ENCODE results near the gene PRKAA2. TPM values are rescaled to one million over a fixed set of nuclear protein-coding genes. Genes with fewer than 3 reads are reported as not detected.
"Not testable (repeated sequence)": the region's sequence is repeated elsewhere in the genome, so short reads cannot be mapped to it uniquely, and the experiment has no call there.

PRKAA2 gene
- total RNA-seq: 88.0 TPM
- long read RNA-seq, full-length matches to known transcripts: 48 of 98 reads
- long read RNA-seq, partial matches to known transcripts: 6 of 98 reads
- long read RNA-seq, other reads (novel, unspliced or antisense): 44 of 98 reads

DNA sequence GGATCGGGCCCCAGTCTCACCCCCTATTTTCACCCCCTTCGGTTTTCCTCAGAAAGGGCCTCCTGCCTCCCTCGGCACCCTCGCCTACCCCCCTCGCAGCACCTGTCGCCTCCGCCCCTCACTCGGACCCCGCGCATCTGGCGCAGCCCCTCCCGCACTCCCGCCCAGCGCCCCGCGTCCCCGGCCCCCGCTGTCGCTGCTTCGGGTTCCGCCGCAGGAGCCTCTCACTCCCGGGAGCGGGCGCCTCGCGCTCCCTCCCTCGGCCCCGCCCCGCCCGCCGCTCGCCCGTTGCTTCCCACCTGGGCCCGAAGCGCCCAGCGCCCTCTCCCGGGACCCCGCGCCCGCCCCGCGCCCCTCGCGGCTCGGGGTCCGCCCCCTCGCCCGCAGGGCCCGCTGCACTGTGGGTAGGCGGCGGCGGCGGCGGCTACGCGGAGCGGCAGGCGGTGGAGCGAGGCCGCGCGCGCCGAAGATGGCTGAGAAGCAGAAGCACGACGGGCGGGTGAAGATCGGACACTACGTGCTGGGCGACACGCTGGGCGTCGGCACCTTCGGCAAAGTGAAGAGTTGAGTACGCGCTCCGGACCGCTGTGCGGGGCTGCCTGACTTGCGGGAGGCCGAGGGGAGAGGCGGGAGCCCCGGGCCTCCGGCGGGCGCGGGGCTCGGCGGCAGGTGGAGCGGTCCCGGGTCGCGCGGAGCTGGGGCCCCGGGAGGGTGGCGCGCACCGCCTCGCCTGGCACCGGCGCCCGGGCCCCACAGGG lies at the start of gene PRKAA2:
TSS of gene PRKAA2 (plus strand) at position 396 of the 758 bp plus-strand sequence. CDS start at position 470, 74 bp downstream.
- intact Hi-C loops (cut with micrococcal nuclease): no loop called here
- ATAC-seq (peak; percentile 92), DNase-seq (peak; percentile 78)

DNA sequence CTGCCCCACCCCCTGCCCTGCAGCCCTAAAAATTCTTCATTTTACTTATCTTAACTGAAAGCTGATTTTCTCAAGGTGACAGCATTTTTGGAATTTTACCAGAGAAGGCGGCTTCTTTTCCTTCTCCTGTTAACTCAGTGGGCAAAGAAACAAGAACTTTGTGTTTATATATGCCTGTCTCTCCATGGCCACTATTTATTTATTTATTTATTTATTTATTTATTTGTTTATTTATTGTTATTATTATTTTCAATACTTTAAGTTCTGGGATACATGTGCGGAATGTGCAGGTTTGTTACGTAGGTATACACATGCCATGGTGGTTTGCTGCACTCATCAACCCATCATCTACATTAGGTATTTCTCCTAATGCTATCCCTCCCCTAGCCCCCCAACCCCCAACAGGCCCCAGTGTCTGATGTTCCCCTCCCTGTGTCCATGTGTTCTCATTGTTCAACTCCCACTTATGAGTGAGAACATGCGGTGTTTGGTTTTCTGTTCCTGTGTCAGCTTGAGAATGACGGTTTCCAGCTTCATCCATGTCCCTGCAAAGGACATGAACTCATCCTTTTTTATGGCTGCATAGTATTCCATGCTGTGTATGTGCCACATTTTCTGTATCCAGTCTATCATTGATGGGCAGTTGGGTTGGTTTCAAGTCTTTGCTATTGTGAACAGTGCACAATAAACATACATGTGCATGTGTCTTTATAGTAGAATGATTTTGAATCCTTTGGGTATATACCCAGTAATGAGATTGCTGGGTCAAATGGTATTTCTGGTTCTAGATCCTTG lies 49.5 kb upstream of the PRKAA2 start:
- ATAC-seq; DNase-seq; intact Hi-C loops (cut with micrococcal nuclease): not testable (repeated sequence)

DNA sequence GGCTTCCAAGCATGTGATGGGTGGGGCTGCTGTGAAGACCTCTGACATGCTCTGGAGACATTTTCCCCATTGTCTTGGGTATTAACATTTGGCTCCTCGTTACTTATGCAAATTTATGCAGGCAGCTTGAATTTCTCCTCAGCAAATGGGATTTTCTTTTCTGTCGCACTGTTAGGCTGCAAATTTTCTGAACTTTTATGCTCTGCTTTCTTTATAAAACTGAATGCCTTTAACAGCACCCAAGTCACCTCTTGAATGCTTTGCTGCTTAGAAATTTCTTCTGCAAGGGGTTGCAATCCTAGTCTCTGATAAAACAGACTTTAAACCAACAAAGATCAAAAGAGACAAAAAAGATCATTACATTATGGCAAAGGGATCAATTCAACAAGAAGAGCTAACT lies 35.0 kb upstream of the PRKAA2 start:
- ATAC-seq; DNase-seq; intact Hi-C loops (cut with micrococcal nuclease): not testable (repeated sequence)

DNA sequence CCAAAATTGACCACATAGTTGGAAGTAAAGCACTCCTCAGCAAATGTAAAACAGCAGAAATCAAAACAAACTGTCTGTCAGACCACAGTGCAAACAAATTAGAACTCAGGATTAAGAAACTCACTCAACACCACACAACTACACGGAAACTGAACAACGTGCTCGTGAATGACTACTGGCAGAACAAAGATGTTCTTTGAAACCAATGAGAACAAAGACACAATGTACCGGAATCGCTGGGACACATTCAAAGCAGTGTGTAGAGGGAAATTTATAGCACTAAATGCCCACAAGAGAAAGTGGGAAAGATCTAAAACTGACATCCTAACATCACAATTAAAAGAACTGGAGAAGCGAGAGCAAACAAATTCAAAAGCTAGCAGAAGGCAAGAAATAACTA lies 34.3 kb upstream of the PRKAA2 start:
- DNase-seq; intact Hi-C loops (cut with micrococcal nuclease); ATAC-seq: not testable (repeated sequence)

DNA sequence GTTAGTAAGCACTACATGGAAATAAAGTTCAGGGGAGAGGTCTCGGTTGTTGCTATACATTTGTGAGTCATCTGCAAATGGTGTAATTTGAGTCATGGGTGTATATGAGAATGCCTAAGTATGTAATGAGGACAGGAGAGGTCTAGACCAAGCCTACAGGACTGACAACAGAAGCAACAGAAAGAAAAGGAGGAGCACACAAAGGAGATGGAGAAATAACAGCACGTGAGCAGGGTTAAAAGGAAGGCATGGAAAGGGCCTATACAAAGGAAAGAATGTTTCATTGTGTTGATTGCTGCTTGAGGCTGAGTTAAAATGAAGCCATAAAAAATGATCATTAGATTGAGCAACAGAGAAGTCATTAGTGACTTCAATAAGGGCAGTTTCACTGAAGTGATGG lies 28.0 kb upstream of the PRKAA2 start:
- intact Hi-C loops (cut with micrococcal nuclease): no loop called here
- DNase-seq (no peak), ATAC-seq (no peak)

DNA sequence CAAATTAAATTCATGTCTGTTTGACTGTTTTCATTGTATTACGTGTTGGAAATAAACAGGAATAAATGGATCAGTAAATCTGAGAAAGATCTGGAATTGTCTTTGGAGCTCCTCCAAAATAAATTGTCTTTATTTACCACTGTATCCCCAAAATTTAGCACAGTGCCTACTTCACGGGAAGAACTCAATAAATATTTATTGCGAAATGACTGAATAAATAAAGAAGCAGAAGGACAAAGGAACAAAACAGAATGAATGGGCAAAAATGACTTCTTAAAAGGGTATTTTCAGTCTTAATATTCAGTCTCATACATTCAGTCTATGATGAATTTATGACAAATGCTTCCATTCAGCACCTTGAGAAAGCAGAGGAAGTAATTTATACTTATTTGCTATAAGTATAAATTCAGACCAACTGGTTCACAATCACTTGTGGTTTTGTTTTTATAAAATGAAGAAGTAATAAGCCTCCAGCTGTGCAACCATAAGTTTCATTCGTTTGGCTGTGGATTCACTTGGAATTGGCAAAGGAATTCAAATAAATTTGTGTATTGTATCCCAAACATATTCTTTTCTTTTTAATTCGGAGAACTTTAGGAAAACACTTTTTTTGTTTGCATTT lies 19.2 kb upstream of the PRKAA2 start:
- intact Hi-C loops (cut with micrococcal nuclease): no loop called here
- DNase-seq (no peak), ATAC-seq (no peak)

DNA sequence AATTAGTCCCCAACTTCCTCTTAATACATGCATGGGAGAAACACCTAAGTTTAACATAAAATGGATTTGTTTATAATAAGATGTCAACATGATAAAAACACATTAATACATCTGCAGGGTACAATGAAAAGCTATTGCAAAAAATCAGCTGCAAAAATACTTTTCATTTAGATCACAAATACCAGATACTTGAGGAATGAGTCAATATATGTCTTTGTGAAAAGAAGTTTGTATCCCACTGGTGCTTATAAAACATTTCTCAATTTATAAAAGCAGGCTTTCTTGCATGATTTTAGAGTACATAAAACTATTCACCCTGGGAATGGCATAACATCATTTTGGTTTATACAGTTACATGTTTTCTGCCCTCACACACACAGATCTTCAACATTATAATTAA lies 18.6 kb upstream of the PRKAA2 start:
- ATAC-seq (no peak), DNase-seq (no peak)
- intact Hi-C loops (cut with micrococcal nuclease): no loop called here

DNA sequence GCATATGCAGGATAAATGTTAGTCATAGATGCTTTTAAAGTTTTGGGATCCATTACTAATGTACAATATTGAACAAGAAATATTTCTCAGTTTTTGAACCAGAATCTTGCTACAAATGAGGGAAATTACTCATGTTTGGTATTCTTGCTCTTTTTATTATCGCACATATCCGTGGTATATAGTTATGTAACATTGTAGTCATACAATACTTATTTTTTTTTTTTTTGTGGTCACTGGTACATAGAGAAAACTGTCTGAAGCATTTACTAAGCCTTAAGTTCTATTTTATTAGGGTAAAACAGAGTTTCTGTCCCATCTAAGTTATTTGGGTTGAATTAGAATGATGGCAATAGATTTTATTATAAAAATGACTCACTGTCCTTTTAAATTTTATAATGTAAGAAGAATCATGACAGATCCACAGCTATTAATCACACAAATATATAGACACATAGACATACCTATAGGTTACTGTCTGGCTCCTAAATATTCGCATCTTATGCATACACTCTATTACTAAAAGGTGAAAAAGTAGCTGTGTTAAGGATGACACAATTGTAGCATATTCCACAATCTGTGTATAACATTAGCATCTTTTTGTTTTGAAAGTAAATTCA lies 18.0 kb upstream of the PRKAA2 start:
- ATAC-seq (no peak), DNase-seq (no peak)
- intact Hi-C loops (cut with micrococcal nuclease): no loop called here

DNA sequence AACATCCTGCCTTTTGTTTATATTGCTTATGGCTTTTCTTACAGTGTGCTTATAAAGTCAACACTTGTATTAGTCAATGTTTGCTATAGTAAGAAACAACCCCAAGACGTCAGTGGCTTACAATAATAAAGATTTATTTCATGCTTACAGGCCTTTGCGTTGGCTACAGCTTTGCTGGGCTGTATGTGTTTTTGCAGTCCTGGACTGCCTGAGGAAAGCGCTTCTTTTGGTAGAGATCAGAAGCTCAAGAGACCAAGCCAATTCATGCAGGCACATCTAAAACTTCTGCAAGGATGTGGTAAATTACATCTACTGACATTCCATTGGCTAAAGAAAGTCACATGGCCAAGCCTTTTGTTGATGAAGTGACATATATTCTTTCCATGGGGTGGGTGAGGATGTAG lies 17.5 kb upstream of the PRKAA2 start:
- ATAC-seq (no peak), DNase-seq (no peak)
- intact Hi-C loops (cut with micrococcal nuclease): no loop called here

DNA sequence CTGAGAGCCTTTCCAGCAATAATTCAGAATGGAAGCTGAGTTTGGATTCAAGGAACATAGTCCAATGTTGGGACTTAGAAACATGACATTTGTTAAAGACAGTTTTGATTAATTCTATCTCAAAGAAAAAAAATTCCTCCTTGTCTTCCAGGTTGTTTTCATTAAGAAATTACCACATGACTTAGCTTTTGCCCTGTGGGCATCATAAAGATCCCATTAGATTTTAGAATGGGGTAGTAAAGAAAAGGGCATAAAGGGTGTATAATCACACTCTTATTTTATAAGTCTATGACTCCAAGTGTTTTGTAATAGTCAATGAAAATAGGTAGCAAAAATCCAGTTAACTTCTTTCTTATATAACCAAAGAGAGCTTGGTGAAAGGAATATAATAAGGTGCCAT lies 14.3 kb upstream of the PRKAA2 start:
- intact Hi-C loops (cut with micrococcal nuclease): no loop called here
- DNase-seq (no peak), ATAC-seq (no peak)

DNA sequence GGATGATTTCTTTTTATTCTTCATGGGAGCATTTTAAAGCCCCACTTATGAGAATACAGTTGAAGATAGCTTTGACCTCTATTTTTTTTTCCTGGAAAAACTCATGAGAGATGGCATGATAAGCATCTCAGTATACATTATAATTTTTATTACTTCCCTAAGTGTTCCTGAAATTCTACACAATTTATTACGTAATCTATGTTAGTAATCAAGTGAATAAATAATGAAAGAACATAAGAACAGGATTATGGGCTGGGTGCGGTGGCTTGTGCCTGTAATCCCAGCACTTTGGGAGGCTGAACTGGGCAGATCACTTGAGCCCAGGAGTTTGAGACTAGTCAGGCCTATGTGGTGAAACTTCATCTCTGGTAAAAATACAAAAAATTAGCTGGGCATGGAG lies 13.2 kb upstream of the PRKAA2 start:
- DNase-seq (no peak), ATAC-seq (no peak)
- intact Hi-C loops (cut with micrococcal nuclease): no loop called here

DNA sequence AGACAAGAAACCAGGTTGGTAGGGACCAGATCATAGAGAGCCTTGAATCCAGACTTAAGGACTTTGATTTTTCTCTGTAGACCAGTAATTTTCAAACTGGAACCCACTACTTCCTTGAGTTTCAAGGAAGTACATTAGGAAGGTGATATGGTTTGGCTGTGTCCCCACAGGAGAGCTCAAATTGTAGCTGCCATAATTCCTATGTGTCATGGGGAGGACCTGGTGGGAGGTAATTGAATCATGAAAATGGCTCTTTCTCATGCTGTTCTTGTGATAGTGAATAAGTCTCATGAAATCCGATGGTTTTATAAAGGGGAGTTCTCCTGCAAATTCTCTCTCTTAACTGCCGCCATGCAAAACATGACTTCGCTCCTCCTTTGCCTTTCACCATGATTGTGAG lies 10.1 kb upstream of the PRKAA2 start:
- intact Hi-C loops (cut with micrococcal nuclease): no loop called here
- DNase-seq (no peak), ATAC-seq (no peak)

DNA sequence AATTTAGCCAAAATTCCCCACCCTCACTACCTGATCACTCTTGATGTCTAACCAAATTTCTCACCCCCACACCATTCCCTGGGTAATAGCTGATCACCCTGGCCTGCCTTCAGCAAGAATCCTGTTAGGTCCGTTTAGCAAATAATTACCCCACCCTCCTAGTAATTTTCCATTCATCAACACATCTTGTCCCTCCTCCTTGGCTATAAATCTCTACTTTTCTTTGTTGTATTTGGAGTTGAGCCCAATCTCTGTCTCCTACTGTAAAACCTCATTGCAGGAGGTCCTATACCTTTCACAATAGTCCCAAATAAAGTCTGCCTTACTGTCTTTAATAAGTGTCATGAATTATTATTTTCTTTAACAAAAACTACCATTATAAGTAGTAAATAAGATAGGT lies 6.9 kb upstream of the PRKAA2 start:
- intact Hi-C loops (cut with micrococcal nuclease): no loop called here
- no peak for DNase-seq

DNA sequence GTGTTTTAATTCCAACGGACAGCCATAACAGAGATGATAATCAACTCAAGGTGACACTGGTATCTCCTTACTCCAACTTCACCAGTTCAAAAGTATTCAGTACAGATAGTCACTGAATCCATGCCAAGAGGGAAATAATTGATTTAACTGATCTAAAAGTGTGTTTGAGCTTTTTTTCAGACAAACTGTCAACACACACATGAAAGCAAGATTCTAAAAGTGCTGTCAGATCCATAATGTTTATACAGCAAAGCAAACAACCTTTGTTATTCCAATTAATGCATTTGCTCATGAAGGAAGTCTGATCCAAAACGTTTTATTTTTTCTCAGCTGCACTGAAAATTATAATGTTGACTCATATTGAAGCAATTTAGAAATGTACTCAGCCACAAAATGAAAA lies 5.9 kb upstream of the PRKAA2 start:
- intact Hi-C loops (cut with micrococcal nuclease): no loop called here
- ATAC-seq (no peak), DNase-seq (no peak)

More for the DNA sequence above, 6.9 kb upstream of the PRKAA2 start:
- ATAC-seq: no peak

DNA sequence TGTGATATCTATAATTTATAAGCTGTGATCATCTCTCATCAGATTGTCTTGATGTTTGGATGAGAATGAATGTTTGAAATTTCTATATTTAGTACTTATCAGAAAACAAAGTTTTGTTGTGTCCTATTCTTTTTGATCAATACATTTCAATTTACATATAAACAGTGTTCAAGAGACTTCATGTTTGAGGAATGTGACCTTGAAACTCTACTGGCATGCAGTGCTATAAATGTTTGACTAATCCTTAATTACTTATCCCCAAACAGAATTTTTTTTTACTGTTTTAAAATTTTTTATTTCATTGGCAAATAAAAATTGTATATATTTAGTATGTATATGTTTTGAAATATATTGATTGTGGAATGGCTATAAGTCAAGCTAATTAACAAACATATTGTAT lies 1.5 kb upstream of the PRKAA2 start:
- DNase-seq (no peak), ATAC-seq (no peak)
- intact Hi-C loops (cut with micrococcal nuclease): no loop called here

DNA sequence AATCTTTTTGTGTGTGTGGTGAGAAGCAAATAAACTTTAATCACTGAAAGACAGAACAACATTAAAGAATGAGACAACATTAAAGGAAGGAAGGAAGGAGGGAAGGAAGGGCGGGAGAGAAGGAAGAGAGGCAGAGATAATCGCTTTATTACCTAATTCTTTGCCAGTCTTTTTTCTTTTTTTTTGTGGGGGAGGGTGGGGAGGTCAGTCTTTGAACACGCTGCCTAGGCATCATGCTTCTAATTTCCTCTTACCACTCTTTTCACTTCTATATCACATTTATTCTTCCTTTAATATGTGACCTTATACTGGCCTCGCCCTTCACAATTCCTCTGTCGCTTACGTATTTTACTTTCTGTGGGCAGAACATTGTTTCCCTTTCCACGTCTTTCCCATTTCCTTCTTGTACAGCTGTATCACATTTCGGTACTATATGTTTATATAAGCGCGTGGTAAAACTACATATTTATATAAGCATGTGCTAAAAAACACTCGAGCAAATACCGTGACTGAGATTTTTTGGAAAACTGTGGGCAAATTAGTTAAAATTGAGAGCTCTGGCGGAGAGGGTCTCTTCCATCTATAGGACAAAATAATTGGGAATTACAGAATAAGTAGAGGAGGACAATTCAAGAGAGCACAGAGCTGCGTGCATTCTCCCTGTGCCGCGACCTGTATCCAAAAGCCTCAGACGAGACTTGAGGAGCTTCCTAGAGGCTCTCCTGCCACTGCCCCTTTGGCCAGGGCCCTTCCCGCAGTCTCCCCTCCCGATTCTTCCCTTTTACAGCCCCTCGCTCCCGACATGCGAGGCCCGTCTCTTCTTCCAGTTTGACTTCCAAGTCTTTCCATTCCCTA lies 823 bp upstream of the PRKAA2 start:
- DNase-seq (no peak), ATAC-seq (peak; percentile 51)
- intact Hi-C loops (cut with micrococcal nuclease): no loop called here

DNA sequence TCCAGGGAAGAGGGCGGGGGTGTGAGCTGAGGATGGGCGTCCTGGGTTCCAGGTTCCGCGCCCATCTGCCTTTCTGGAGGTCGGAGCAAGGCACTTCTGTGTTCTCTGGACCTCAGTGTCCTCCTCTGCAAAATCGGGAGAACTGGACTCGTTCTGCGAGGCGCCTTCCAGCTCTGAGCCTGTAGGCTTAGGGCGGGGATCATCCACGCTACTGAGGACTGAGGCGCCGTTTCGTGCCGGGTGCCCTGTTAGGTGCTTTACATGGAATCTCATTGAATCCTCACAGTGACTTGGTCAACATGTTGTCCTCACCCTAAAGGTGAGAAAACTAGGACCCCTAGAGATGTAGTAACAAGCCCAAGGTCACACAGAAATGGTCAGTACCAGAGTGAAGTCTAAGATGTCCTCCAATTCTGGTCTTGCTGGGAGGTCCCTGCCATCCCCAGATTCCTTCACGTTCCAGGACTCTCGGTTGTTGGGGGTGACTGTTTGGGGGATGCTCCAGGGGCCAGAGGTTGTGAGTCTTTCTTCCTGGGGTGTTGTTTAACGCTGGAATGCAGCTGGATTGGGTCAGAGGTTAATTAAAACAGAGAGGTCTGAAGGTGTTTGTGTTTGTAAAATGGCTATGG lies 677 bp downstream of the PRKAA2 start:
- ATAC-seq: peak; percentile 39
- peak; percentile 46 for DNase-seq
- intact Hi-C loops (cut with micrococcal nuclease): no loop called here

DNA sequence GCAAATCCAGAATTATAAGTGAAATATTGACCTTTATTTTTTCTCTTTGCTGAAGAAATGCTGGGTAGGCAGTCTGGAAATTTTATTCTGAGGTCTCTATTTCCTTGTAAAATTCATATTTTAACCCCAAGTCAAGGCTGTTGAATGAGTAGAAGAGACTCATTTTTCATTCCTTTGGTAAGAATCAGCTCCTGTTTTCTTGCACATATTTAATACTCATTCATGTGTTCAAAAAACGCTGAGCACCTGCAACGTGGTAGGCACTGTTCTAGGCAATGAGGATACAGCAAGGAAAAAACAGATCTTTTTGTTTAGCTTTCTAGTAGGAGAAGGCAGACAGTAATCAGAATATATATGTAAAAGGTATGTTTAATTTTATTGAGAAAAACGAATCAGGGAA lies 1.5 kb downstream of the PRKAA2 start:
- ATAC-seq: no peak
- intact Hi-C loops (cut with micrococcal nuclease): no loop called here
- DNase-seq: no peak

All from left ventricle myocardium superior (tissue), 1 donor.